Measurements from ENCODE around the gene KLHDC10.
"Not testable (repeated sequence)": the region's sequence is repeated elsewhere in the genome, so short reads cannot be mapped to it uniquely, and the experiment has no call there.

Gene KLHDC10

GRCh38 chr7:130112093-130112492 lies 41.8 kb downstream of the KLHDC10 start:
- H3K4me2 ChIP-seq (ENCODE audit: low read length), result no peak overlapping the region
- H3K4me3 ChIP-seq (ENCODE audit: low read depth, low read length), result no peak overlapping the region
- H3K4me1 ChIP-seq, result no peaks in the 10 kb centered on the region
- no peak for TF ChIP-seq CTCF (IDR thresholded peaks at IDR 0.05)
- no peak overlapping the region for H3K9ac ChIP-seq
- H3K27ac ChIP-seq, result no peak overlapping the region
- no peaks in the 10 kb centered on the region for H3K9me3 ChIP-seq (ENCODE audit: control insufficient read depth, low read length)
- H3K27me3 ChIP-seq (ENCODE audit: control insufficient read depth, insufficient read depth, low read length), result no peaks in the 10 kb centered on the region
- no peak overlapping the region for H2AFZ ChIP-seq
- H3K36me3 ChIP-seq (ENCODE audit: control insufficient read depth, insufficient read depth, low read length), result no peaks in the 10 kb centered on the region
- H3K79me2 ChIP-seq, result peaks cover 4% of the 10 kb centered on the region

DNA sequence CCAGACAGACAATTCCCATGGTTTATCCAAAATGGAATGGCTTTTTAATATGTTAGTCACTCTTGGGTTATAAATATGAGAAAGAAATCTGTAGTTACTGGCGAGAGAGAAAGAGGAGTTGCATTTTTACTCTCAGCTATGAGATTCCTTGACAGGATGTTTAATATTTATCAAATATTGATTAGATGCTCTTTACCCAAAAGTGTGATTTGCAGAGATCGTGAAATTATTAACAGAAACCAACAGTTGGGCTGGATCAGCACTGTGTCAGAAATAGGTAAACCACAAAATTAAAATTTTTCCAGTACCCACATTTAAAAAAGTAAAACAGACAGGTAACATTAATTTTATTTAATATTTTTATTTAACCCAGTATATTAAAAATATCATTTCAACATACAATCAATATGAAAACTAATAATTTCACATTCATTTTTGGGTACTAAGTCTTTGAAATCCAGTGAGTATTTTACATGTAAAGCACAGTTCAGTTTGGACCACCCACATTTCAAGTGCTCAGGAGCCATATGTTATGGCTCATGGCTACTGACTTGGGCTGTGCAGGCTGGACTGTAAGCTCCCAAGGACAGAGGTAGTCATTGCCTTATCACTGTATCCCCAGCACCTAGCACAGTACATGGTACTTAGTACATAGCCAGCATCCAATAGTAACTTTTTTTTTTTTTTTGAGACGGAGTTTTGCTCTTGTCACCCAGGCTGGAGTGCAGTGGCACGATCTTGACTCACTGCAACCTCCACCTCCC lies 42.5 kb downstream of the KLHDC10 start:
- Histone ChIP-seq H3K4me3 (ENCODE audit: low read depth, low read length) (no peak overlapping the region), H3K4me2 (ENCODE audit: low read length) (no peak overlapping the region), H3K9ac (no peak overlapping the region), H3K4me1 (no peaks in the 10 kb centered on the region), H3K79me2 (peaks cover 2% of the 10 kb centered on the region), H3K36me3 (ENCODE audit: control insufficient read depth, insufficient read depth, low read length) (no peaks in the 10 kb centered on the region), H3K27me3 (ENCODE audit: control insufficient read depth, insufficient read depth, low read length) (no peaks in the 10 kb centered on the region), H2AFZ (no peak overlapping the region), H3K27ac (no peak overlapping the region), H3K9me3 (ENCODE audit: control insufficient read depth, low read length) (no peaks in the 10 kb centered on the region)
- no peak for TF ChIP-seq CTCF (IDR thresholded peaks at IDR 0.05)

GRCh38 chr7:130113426-130113805 lies 43.1 kb downstream of the KLHDC10 start:
- not testable (repeated sequence) for H2AFZ ChIP-seq; H3K4me1 ChIP-seq; H3K9me3 ChIP-seq (ENCODE audit: control insufficient read depth, low read length); H3K79me2 ChIP-seq; H3K27me3 ChIP-seq (ENCODE audit: control insufficient read depth, insufficient read depth, low read length); H3K4me2 ChIP-seq (ENCODE audit: low read length); H3K9ac ChIP-seq; H3K27ac ChIP-seq; H3K36me3 ChIP-seq (ENCODE audit: control insufficient read depth, insufficient read depth, low read length); H3K4me3 ChIP-seq (ENCODE audit: low read depth, low read length)

GRCh38 chr7:130113887-130114286 lies 43.6 kb downstream of the KLHDC10 start:
- Histone ChIP-seq H3K9me3 (ENCODE audit: control insufficient read depth, low read length) (no peaks in the 10 kb centered on the region), H3K79me2 (peaks cover 2% of the 10 kb centered on the region), H3K4me2 (ENCODE audit: low read length) (no peak overlapping the region), H3K9ac (no peak overlapping the region), H3K4me1 (no peaks in the 10 kb centered on the region), H3K27me3 (ENCODE audit: control insufficient read depth, insufficient read depth, low read length) (no peaks in the 10 kb centered on the region), H3K36me3 (ENCODE audit: control insufficient read depth, insufficient read depth, low read length) (no peaks in the 10 kb centered on the region), H3K27ac (no peak overlapping the region), H2AFZ (no peak overlapping the region), H3K4me3 (ENCODE audit: low read depth, low read length) (no peak overlapping the region)
- no peak for TF ChIP-seq CTCF (IDR thresholded peaks at IDR 0.05)

DNA sequence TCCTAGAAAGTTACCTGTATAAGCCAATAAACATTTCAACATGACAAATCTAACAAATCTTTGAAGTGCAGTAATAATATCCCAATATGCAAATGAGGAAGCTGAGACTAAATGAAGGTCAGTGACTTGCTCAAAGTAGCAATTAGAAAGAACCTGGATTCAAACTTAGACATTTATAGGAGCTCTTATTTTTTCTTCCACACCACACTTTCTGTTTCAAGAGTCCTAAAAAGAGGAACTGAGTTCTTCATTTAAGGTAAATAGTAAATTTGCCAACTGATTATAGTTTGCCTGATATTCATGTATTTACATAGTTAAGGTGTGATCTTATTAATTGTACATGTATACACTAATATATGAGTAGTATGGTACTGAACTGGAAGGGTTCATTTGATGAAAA lies 44.0 kb downstream of the KLHDC10 start:
- Histone ChIP-seq H3K4me3 (ENCODE audit: low read depth, low read length) (no peak overlapping the region), H2AFZ (no peak overlapping the region), H3K36me3 (ENCODE audit: control insufficient read depth, insufficient read depth, low read length) (no peaks in the 10 kb centered on the region), H3K9me3 (ENCODE audit: control insufficient read depth, low read length) (no peaks in the 10 kb centered on the region), H3K27me3 (ENCODE audit: control insufficient read depth, insufficient read depth, low read length) (no peaks in the 10 kb centered on the region), H3K9ac (no peak overlapping the region), H3K4me1 (no peaks in the 10 kb centered on the region), H3K27ac (no peak overlapping the region), H3K79me2 (peaks cover 2% of the 10 kb centered on the region), H3K4me2 (ENCODE audit: low read length) (no peak overlapping the region)
- TF ChIP-seq CTCF (IDR thresholded peaks at IDR 0.05), result no peak
